HG03469 (cell line): ENCODE data around the gene TENT4A.

Source experiments
- ATAC-seq: cut with Tn5 transposase; IDR thresholded peaks from one replicate; pipeline ENCODE4 v1.9.1; 2021; ENCODE audit warnings: mild to moderate bottlenecking, moderate library complexity, moderate number of reproducible peaks; ENCODE audit not compliant: unreplicated experiment

TENT4A gene

DNA sequence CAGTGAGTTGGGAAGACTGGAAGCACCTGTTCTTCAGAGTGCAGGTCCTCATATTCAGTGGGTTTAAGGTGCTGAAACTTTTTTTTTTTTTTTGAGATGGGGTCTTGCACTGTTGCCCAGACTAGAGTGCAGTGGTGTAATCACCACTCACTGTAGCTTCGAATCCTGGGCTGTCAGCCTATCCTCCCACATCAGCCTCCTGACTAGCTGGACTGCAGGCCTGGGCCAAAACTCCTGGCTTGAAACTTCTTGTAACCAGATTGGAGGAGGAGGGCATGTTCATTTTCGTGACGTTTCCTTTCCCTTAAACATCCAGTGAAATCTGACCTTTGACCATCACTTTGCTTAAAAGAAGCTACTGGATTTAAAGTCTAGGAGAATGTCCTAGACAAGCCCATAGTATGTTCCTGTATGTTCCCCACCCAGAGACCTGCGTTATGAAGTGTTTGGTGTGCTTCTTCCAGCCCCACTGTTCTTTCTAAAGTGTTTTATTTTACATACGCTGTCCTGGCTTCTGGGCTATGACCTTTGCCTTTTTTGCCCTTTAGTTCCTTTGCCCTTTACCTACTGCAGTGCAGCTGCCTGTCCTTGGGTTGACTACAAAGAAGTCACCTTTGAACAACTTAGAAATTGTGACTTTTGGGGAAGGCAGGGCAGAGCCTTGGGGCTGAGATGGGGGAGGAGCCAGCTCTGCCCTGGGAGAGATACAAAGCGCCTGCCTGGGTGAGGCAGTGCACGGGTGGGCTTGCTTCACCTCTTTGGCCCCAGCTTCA is 18.4 kb downstream of the TENT4A start:
- ATAC-seq = no peak

DNA sequence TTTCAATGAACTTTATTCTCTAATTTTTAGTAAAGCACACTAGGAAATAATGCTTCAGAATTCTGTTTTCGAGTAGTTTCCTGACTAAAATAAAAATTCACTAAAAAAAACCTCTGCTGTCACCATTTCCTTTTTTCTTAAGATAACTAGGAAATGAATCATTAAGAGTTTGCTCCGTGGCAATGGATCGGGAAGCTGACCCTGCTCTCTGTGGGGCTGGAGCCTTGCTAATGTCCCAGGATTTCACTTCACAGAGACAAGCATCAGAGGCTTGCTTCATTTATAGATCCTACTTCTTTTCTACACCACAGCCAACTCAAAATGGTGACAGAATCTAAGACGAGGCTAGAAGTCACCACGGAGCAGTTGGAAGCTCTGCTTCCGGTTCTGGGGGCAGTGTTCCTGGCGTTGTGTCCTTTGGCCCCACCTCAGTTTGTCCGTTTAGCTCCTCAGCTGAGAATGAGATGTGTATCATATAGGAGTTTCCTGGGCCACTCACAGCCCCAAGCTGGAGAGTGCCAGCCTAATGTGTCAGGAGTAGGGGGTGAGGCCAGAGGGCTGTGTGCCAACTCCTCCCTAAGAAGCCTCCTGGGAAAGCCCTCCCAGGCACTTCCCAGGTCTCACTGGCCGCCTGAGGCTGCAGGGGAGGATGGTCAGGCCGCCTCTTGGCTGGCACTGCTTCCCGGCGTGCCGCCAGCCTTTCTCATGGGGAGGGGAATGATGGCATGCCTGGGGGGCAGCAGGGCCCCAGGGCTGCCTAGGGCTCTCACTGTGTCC is 19.6 kb downstream of the TENT4A start:
- ATAC-seq = no peak

DNA sequence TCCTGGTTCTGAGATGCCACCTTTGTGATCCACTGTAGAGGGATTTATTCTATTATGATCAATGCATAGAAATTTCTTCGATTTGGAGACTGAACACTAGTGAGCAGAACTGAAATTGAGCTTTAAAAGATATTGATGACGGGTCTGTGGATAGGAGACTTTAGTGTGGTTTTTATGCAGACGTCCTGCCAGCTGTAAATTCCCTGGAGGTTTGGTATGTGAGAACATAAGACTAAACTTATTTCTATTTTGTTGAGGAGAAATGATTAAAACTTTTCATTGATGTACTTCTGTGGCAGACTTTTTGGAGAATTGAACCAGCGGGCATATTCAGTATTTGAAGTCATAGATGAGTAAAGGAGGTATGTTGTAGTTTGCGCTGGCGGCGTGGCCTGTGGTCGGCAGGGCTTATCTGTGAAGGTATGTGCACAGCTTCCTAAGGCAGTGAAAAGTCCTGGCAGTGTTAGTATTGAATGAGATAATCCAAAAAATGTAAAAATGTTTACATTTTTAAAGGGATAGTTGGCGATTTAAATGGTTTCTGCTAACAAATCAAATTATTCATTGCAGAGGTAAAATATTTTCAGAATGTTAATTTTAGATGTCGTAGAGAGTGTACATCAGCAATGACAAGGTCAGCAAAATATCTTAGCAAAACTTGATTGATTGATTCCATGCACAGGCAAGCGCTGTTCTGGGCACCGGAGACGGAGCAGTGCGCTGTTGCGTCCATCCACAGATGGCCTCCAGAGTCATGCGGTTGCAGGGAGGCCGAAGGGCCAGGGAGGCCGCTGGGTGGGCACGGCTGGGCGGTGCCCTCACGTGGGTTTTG is 20.4 kb downstream of the TENT4A start:
- no peak for ATAC-seq

DNA sequence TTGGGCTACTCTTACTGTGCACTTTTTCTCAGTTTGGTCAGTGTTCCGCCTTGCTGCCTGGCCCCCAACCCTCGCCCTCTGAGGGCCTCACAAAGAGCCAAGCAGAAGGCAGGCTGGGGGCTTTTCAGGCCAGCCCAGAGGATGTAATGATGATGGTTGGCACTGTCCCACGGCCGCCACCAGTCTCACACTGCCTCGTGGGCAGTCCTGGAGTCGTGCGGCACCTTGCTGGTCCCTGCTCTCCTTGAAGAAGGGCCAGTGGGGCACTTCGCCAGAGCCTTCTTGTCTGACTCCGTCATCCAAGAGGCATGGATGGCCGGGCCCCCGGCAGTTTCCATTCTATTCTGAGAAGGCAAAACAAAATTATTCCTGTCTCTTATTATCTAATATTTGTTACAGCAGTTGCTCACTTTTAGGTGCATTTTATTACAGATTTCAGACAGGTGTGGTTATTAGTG is 21.0 kb downstream of the TENT4A start:
- no peak for ATAC-seq

DNA sequence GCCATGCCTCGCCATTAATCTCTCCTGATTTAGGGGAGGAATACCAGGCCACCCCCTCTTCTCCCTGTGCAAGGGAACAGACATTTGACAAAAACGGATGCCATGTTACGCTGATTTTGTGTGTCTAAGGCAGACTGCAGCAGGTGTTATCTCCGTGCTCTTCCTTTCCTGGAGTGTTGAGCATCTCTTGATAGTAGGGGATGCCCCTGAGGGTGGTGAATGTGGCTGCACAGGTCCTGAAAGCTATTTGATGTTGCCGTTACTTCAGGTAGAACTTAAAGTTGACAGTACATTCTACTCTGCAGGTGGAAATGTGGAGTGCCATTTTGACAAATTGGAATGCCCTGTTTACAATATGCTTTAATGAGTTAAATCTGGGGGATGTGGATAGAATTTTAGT is 21.5 kb downstream of the TENT4A start:
- no peak for ATAC-seq

DNA sequence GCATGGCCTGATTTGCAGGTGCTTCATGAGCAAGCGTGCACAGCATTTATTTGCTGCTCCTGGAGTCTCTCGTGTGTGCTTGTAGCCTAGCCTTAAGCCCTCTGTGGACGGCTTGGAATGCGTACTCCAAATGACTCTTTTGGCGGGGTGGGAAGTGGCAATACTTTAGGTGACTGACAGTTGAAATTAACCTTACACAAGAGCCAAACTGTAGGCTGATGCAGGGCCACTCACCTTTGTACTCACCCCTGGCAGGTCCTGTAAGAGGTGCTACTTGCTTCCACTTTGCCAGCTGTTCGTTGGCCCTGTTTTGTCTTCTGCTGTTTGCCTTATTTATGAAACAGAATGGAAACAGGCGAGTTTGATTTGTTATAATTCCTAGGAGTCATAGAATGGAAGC is 22.9 kb downstream of the TENT4A start:
- no peak for ATAC-seq

DNA sequence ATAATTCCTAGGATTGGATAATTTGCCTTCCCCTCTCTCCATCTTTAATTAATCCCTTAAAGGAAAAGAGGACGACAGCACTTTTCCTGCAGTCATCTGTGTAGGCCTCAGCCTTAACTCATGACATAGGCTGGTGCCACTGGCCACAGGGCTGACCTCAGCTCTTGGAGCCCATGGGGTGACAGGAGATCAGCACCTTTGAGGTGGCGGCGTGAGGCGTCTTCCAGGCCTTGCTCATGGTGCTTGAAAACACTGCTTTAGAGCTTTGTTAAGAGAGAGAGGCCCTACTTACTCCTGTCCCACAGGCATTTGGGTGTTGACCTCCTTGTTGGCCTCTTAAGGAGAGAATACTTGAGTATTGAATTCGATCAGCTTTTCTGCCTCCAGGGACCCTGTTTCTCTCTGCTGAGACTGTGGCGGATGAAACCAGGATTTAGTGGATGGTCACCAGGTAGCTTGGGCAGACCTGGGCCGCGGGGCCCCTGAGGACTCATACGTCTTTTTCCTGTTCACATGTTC is 23.4 kb downstream of the TENT4A start:
- no peak for ATAC-seq

DNA sequence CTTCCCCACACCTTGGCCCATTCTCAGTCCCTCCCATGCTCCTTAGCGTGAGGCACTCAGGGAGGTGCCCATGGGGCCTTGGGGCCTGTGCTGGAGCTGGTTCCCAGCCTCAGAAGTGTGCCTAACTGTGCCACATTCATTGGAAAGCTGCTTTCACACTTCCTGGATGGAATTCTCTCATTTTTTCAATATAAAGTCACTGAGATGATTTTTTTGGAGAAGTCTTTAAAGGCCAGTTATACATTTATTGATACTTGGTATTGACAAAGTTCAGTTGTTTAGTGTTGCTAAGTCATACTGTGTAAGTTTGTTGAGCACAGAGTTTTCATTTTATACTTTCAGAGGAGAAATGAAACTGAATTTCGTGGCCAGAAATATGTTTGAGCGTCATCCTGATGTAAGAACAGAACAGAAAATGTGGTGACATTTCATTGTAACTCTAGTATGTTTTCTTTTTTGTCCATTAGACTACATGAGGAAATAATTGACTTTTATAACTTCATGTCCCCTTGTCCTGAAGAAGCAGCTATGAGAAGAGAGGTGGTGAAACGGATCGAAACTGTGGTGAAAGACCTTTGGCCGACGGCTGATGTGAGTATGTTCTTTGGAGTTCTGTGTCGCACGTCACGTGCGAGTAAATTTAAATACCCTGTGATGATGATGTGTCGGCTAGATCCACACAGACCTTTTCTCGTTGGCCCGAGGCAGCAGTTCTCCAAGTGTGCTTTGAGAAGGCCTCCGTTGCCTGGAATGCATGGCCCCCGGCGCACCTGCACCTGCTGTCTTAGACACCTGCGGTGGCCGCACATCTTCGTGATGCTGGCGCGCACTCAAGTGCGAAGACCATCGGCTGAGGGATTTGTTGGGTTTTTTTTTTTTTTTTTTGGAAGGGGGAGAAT is 24.1 kb downstream of the TENT4A start:
- ATAC-seq = peak; percentile 65

DNA sequence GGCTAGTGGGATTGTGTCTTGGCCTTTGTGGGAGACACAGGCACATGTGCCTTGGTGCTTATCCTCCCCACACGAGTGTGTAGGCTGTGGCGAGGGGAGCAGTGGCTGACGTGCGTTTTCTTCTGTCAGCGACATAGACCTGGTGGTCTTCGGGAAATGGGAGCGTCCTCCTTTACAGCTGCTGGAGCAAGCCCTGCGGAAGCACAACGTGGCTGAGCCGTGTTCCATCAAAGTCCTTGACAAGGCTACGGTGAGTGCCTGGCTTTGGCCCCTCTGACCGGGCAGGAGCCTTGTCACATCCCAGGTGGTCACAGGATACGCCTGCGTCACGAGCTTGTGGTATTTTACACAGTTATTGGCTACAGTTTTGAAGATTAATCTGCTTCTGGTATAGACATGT is 26.4 kb downstream of the TENT4A start:
- ATAC-seq = no peak

DNA sequence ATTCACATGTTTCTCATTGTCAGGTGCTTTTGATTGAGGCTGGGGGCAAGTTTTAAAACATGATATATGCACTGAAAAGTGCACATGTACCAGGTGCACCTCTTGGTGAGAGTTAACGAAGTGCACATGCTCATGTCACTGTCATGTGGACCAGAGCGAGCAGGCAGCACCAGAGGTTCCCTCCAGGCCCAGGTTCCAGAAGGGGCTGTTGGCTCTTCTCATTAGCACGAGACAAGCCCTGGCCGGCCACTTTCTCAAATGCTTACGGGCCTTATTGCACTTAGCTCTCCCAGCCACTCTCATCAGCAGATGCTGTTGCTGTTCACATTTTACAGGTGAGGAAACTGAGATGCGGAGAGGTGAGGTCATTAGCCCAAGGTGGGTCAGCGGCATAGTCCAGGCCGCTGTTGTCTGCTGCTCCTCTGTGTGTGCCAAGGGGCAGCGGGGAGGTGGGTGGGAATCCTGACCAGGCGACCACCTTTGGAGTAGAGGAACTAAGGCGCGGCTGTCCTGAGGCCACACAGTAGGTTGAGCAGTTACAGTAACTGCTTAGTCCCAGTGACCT is 27.4 kb downstream of the TENT4A start:
- ATAC-seq = no peak

DNA sequence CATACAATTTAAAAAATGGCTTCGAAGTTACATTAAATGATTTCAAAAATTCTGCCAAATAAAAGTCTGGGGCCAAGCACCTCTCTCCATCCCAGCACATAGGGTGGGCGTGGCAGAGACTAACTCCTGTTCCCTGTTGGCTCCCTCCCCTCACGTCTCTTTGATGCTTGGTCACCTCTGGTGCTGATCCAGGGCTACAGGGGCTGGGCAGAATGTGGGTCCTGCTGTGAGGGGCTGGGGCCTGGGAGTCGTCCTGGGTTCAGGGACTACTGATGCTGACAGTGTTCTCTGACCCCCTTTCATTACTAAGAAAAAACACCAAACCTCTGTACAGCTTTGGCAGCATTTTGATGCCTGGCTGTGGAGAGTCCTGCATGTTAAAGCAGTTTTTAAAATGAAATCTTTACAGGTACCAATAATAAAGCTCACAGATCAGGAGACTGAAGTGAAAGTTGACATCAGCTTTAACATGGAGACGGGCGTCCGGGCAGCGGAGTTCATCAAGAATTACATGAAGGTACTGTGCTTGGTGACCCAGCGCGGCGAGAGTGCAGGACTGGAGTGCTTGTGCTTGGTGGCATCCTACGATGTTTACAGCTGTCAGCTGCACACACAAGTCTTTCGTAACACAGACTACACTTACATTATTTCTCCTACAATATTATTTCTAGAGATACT is 29.0 kb downstream of the TENT4A start:
- no peak for ATAC-seq

DNA sequence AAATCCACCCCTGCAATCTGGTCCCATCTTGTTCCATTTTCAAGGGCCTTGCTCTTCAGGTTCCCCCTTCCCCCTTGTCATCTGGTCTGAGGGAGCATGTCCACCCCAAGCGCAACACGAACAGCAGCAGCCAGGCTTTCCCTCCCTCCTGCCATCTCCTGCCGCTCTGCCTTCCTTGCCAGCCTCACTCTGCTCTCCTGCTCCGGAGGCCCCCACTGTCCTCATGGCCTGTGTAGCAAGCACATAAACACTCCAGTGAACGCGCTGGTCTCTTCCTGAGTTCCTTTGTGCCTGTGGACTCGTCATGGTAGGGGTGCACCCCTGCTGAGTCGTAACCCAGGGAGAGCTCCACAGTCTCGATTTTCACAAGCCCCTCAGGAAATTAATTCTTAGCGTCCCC is 29.9 kb downstream of the TENT4A start:
- no peak for ATAC-seq

DNA sequence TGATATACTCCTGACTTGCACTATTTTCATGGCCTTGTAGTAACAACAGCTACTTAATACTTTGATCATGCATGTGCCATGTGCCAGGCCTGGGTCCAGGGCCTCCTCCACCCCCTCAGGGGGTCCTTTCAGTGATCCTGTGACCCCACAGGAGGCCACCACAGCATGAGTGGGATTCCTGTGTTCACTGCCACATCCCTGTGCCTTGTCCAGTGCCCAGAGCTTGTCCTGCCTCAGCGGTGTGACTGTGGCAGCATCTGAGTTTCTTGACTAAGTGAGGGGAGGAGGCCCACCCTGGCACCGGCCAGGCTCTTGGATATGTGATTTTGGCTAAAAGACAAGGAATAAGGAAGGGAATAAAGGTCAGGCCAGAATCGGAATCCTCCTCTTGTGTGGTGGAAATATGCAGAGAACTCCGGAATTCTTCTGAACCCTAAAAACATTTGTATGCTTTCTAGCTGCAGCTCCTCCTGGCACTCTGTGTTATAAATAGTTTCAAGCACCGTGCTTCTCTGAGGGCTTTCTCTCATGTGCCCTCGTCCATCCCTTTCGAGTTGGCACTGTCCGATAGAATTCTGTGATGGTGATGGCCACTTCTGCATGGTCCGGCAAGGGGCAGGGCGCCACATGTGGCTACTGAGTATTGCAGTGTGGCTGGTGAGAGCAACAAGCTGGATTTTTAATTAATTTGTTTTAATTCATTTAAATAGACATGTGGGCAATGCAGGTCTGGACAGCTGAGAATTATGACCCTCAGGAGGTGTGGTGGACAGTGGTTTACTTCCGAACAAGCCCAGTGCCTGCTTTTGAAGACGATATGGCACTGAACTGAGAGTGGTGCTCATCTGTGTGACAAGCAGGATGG is 31.8 kb downstream of the TENT4A start:
- ATAC-seq = no peak

DNA sequence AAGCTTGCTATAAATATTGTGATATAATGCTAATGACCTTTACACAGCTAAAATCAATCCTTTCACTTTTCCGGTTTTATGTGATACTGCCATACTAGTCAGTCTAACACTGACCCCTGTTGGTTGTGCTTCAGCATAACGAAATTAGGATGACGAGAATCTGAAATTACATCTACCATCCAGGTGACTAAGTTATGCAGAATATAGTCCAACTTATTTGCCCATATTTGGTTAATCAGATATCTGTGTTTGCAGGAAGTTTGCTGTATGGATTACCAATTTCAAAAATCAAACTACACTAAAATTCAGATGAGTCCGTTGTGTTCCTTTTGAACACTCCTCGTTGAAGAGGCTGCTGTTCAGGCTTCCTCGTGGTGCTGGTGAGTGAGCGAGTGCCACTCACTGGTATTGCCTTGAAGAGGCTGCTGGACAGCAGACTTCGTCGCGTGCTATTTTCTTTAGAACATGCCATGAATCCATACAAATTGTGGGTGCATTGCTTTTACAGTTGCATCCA is 32.5 kb downstream of the TENT4A start:
- ATAC-seq = peak; percentile 75

DNA sequence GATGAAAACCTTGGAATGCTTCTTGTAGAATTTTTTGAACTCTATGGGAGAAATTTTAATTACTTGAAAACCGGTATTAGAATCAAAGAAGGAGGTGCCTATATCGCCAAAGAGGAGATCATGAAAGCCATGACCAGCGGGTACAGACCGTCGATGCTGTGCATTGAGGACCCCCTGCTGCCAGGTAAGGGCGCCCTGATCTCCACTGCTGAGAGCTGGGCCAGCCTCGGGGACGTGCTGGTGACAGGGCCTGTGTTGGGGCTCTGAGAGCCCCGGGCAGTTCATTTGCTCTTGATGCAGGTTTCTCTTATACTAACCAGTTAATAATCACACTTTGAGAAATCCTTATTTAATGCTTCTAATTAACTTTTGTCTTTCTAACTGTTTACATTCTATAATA is 33.0 kb downstream of the TENT4A start:
- ATAC-seq = no peak

DNA sequence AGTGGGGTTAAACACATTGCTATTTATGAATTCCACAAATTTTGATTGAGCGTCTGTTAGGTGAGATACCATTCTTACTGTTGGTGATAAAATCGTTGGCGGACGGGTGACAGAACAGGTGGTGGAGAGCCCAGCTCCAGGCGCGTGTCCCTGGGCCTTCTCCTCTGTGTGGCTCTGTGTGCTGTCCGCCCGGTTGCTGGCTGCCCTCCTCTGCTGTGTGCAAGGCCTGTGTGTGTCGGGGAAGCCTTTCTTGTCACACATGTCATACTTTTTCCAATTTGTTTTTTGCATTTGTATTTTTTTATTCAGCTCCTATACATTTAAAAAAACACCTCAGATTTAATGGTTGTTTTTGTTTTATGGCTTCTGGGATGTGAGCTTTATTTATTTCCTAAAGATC is 33.9 kb downstream of the TENT4A start:
- no peak for ATAC-seq

DNA sequence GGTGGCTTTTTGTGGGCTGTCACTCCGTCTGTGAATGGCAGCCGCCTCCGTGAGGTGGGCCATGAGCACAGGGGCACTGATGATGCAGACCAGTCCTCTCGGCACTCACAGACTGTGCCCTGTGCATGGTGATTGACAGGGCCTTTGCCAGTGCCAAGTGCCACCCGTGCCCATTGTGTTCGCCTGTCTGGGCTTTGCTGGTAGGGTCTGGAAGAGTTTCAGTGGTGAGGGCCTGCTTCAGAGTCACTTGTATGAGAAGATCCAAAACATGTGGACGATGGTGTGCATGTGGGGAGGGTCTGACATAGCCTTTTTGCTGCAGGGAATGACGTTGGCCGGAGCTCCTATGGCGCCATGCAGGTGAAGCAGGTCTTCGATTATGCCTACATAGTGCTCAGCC is 34.9 kb downstream of the TENT4A start:
- no peak for ATAC-seq
